Measurements from ENCODE around the gene ADGRD1. TPM values are rescaled to one million over a fixed set of nuclear protein-coding genes. Genes with fewer than 3 reads are reported as not detected.

ADGRD1 gene
- total RNA-seq, 2 experiments from 2014 or later: 0.27 to 0.65 TPM

DNA sequence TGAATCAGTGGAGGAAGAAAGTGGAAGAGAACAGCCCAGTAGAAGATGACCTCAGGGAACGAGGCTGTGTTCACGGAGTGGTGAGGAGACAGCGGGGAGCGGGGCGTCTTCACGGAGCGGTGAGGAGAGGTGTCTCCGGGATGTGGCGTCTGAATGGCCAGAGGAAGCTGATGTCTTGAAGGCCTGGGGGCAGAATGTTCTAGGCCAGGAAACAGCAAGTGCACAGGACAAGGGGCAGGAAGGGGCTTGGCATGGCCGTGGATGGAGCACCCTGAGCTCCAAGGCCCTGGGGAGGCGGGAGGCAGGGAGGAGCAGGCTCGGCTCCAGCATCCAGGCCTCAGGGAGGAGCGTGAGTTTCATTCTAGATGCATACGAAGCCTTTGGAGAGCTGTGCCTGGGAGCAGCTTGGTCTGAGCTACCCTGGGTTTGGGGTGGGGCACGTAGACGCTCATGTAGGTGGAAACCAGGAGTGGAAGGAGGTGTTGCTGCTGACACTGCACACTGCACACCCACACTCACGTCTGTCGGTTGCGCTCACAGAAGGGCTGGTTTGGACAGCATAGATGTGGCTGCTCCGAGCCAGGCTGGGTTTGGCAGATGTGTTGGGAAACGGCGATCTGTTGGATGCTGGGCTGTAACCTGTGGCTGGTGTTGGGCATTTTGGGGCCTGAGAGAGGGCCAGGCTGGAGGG lies 131.6 kb downstream of the ADGRD1 start:
- intact Hi-C loops (cut with micrococcal nuclease): no loop called here
- H3K36me3 Mint-ChIP-seq (ENCODE audit: low read depth): no peaks in the 10 kb centered on the region
- ChIA-PET CTCF (no interaction called here), POLR2A (no interaction called here)
- no peaks in the 10 kb centered on the region for H3K9me3 Mint-ChIP-seq
- H3K4me3 Mint-ChIP-seq: no peak overlapping the region
- peaks cover 5% of the 10 kb centered on the region for H3K27me3 Mint-ChIP-seq
- no peak for DNase-seq
- no peak overlapping the region for H3K27ac Mint-ChIP-seq
- TF ChIP-seq, protein P1, sequence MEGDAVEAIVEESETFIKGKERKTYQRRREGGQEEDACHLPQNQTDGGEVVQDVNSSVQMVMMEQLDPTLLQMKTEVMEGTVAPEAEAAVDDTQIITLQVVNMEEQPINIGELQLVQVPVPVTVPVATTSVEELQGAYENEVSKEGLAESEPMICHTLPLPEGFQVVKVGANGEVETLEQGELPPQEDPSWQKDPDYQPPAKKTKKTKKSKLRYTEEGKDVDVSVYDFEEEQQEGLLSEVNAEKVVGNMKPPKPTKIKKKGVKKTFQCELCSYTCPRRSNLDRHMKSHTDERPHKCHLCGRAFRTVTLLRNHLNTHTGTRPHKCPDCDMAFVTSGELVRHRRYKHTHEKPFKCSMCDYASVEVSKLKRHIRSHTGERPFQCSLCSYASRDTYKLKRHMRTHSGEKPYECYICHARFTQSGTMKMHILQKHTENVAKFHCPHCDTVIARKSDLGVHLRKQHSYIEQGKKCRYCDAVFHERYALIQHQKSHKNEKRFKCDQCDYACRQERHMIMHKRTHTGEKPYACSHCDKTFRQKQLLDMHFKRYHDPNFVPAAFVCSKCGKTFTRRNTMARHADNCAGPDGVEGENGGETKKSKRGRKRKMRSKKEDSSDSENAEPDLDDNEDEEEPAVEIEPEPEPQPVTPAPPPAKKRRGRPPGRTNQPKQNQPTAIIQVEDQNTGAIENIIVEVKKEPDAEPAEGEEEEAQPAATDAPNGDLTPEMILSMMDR (IDR thresholded peaks at IDR 0.05): no peak
- ATAC-seq: no peak
- H3K4me1 Mint-ChIP-seq (ENCODE audit: low read depth): peaks cover 2% of the 10 kb centered on the region

DNA sequence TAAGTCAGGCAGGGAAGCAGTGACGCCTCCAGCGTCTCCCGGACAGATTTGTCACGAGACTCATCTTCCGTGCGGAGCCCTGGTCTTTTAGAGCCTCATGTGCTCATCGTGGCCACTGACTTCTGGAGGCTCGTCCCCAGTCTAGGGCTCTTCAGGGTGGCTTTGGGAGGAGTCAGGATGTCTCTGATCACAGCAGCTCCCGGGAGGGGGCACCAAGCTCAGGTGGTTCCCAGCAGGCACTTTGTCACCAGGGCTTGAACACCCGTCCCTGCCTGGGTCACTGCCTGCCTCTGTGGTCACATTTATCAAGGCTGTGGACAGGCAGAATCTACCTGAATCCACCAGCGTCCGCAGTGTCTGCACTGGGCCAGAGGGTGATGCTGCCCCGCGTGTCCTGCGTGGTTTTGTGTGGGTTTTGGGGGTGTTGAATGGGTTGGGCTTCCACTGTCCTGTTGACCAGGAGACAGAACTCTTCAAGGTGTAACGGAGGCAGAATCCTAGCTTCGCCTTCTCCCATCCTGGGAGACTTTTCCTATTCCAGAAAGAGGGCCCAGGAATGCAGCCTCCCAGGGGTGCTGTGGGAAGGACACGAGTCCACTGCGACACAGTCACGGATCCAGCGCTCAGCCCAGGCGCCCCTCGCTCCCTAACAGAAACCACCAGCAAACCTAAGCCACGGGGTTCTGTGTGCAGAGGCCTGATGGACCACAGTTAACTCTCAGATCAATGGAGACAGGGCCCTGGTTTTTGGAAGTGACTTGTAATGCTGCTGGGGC lies 132.3 kb downstream of the ADGRD1 start:
- H3K27ac Mint-ChIP-seq: no peak overlapping the region
- CTCF ChIA-PET: no interaction called here

DNA sequence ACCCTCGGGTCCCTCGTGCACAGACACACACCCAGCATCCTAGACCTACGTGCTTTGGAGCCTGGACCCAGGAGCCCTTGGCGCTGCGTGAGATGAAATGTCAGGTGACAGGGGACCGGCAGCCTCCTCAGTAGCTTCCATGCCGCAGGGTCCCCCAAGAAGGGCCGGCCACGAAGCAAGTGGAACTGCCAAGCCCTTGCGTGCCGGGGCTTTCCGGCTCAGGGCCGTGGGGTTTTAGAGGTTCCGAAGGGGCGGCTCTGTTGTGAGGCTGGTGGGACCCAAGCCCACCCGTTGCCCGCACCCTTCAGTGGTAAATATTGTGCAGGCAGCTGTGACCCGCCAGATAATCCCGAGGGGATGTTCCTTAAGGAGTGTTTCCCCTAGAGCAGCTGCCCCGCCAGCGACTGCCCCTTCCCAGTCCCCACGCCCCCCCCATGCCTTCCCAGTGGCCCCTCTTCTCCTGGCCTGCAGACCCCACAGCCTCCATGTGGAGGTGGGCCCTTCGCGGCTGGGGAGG lies 133.7 kb downstream of the ADGRD1 start:
- DNase-seq (no peak), ATAC-seq (no peak)
- TF ChIP-seq, protein P1 (IDR thresholded peaks at IDR 0.05): no peak
- peaks cover 14% of the 10 kb centered on the region for H3K4me1 Mint-ChIP-seq (ENCODE audit: low read depth)
- no peak overlapping the region for H3K4me3 Mint-ChIP-seq
- H3K27ac Mint-ChIP-seq: no peak overlapping the region
- no peaks in the 10 kb centered on the region for H3K36me3 Mint-ChIP-seq (ENCODE audit: low read depth)
- no peaks in the 10 kb centered on the region for H3K9me3 Mint-ChIP-seq
- CTCF ChIA-PET: no interaction called here
- intact Hi-C loops (cut with micrococcal nuclease): no loop called here
- H3K27me3 Mint-ChIP-seq: peaks cover 2% of the 10 kb centered on the region
- POLR2A ChIA-PET: no interaction called here

More for the DNA sequence above, 132.3 kb downstream of the ADGRD1 start:
- H3K4me1 Mint-ChIP-seq (ENCODE audit: low read depth): peaks cover 5% of the 10 kb centered on the region
- TF ChIP-seq, protein P1 (IDR thresholded peaks at IDR 0.05): no peak
- no peaks in the 10 kb centered on the region for H3K36me3 Mint-ChIP-seq (ENCODE audit: low read depth)
- no peaks in the 10 kb centered on the region for H3K9me3 Mint-ChIP-seq
- POLR2A ChIA-PET: no interaction called here
- H3K27me3 Mint-ChIP-seq: peaks cover 5% of the 10 kb centered on the region
- DNase-seq (no peak), ATAC-seq (no peak)
- intact Hi-C loops (cut with micrococcal nuclease): no loop called here
- no peak overlapping the region for H3K4me3 Mint-ChIP-seq

DNA sequence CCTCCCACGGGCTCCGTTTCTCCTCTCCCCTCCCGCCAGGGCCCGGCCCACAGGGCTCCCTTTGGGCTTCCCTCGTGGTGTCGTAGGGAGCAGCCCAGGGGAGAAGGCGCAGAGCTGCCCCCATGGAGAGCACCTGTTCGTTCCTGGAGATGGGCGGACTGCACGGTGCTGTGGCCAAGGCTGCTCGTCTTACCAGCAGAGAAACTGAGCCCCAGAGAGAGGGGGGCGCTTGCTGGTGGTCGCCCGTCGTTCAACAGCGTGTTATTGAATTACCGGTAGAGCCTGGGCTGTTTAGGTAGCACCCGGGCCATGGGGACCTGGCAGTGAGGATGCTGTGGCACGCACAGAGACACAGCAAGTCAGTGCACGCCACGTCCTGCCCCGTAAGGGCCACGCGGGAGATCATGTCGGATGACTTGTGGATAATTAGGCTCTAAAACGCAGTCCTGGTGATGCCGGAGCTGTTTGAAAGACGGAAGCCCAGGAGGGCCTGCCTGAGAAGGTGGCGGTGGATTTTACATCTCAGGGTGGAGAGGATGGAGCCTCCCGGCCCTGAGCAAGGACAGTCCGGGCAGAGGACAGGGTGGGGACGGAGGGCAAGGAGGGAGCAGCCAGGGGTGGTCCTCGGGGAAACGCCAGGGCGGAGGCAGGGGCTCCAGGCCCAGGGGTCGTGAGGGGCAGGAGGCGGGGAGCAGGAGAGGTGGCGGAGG lies 134.4 kb downstream of the ADGRD1 start:
- ATAC-seq (no peak), DNase-seq (no peak)
- H3K36me3 Mint-ChIP-seq (ENCODE audit: low read depth): no peaks in the 10 kb centered on the region
- H3K27ac Mint-ChIP-seq: no peak overlapping the region
- intact Hi-C loops (cut with micrococcal nuclease): no loop called here
- CTCF ChIA-PET: no interaction called here
- H3K4me1 Mint-ChIP-seq (ENCODE audit: low read depth): peaks cover 18% of the 10 kb centered on the region
- TF ChIP-seq, protein P1 (IDR thresholded peaks at IDR 0.05): no peak
- H3K9me3 Mint-ChIP-seq: no peaks in the 10 kb centered on the region
- H3K27me3 Mint-ChIP-seq: peaks cover 2% of the 10 kb centered on the region
- POLR2A ChIA-PET: interaction anchor here (0.7 kb wide), 1 partner anchor 213 kb away, joined by 3 read pairs; no protein-coding TSS in a partner anchor
- no peak overlapping the region for H3K4me3 Mint-ChIP-seq
